GM12878 (cell line): ENCODE data around the gene TMEM86B. TPM values are rescaled to one million over a fixed set of nuclear protein-coding genes. Genes with fewer than 3 reads are reported as not detected.

ENCODE experiments used
- BCL11A ChIP-seq: IDR thresholded peaks from 2 replicates; pipeline ENCODE4 v1.6.1; 2011; ENCODE audit warnings: low read depth, low read length
- BRCA1 ChIP-seq: IDR thresholded peaks from 2 replicates; pipeline ENCODE4 v1.6.1; 2011; ENCODE audit warnings: low read depth, low read length, improper control_type of control experiment
- E4F1 ChIP-seq: fragments of 450-650 bp; IDR thresholded peaks from 2 replicates; pipeline ENCODE4 v1.6.1; 2018; ENCODE audit warnings: borderline replicate concordance, mild to moderate bottlenecking; ENCODE audit not compliant: partially characterized antibody
- EZH2 ChIP-seq: IDR thresholded peaks from 2 replicates; pipeline ENCODE4 v1.6.1; 2012; ENCODE audit warnings: low read depth, mild to moderate bottlenecking, control low read depth, inconsistent platforms, low read length, borderline replicate concordance; ENCODE audit not compliant: control insufficient read depth
- GATAD2B ChIP-seq: fragments of 450-650 bp; conservative IDR thresholded peaks from 2 replicates; pipeline ENCODE4 v1.6.1; 2017; ENCODE audit warnings: low read depth, mild to moderate bottlenecking, moderate library complexity
- MEF2A ChIP-seq: IDR thresholded peaks from 2 replicates; pipeline ENCODE4 v1.6.1; 2011; ENCODE audit warnings: low read depth, mild to moderate bottlenecking, low read length, moderate library complexity; ENCODE audit not compliant: insufficient read depth
- MYB ChIP-seq: fragments of 150-350 bp; IDR thresholded peaks from 2 replicates; pipeline ENCODE4 v1.6.1; 2014; ENCODE audit warnings: mild to moderate bottlenecking, low read depth, low read length, borderline replicate concordance
- NR2C2 ChIP-seq: IDR thresholded peaks from 2 replicates; pipeline ENCODE4 v1.6.1; 2011; ENCODE audit warnings: borderline replicate concordance, low read depth; ENCODE audit not compliant: control insufficient read depth, insufficient read length
- POU2F2 ChIP-seq: IDR thresholded peaks from 3 replicates; pipeline ENCODE4 v1.6.1; 2011; ENCODE audit warnings: low read depth, mild to moderate bottlenecking, low read length, borderline replicate concordance
- RFX5 ChIP-seq: IDR thresholded peaks from 2 replicates; pipeline ENCODE4 v1.6.1; 2011; ENCODE audit warnings: low read depth, low read length, improper control_type of control experiment
- SIX5 ChIP-seq: IDR thresholded peaks from 2 replicates; pipeline ENCODE4 v1.6.1; 2011; ENCODE audit warnings: mild to moderate bottlenecking, low read depth, low read length, moderate library complexity; ENCODE audit not compliant: severe bottlenecking
- SMAD5 ChIP-seq: IDR thresholded peaks from 2 replicates; pipeline ENCODE4 v1.6.1; 2016; ENCODE audit warnings: antibody characterized with exemption, low read depth
- SMARCA5 ChIP-seq: fragments of 450-650 bp; IDR thresholded peaks from 2 replicates; pipeline ENCODE4 v1.6.1; 2017; ENCODE audit warnings: mild to moderate bottlenecking
- SMC3 ChIP-seq: IDR thresholded peaks from 2 replicates; pipeline ENCODE4 v1.6.1; 2011; ENCODE audit warnings: low read length, improper control_type of control experiment, borderline replicate concordance
- SP1 ChIP-seq: IDR thresholded peaks from one replicate; pipeline ENCODE4 v1.6.1; 2011; ENCODE audit warnings: low read depth, low read length
- TAF1 ChIP-seq: IDR thresholded peaks from 2 replicates; pipeline ENCODE4 v1.6.1; 2011; ENCODE audit warnings: mild to moderate bottlenecking, low read depth, low read length, borderline replicate concordance
- TCF12 ChIP-seq: IDR thresholded peaks from 2 replicates; pipeline ENCODE4 v1.6.1; 2011; ENCODE audit warnings: low read depth, mild to moderate bottlenecking, low read length
- TCF3 ChIP-seq: IDR thresholded peaks from 2 replicates; pipeline ENCODE4 v1.6.1; 2012; ENCODE audit warnings: low read depth, mild to moderate bottlenecking, low read length, borderline replicate concordance; ENCODE audit not compliant: insufficient read depth
- TCF7 ChIP-seq: IDR thresholded peaks from 2 replicates; pipeline ENCODE4 v1.6.1; 2014; ENCODE audit warnings: antibody characterized with exemption, borderline replicate concordance
- ZNF207 ChIP-seq: fragments of 450-650 bp; IDR thresholded peaks from 2 replicates; pipeline ENCODE4 v1.6.1; 2014; ENCODE audit warnings: antibody characterized with exemption, mild to moderate bottlenecking, borderline replicate concordance
- polyA plus RNA-seq, 11 experiments: library from polyadenylated mRNA; depleted of rRNA in 4 of 11; unstranded in 6 of 11; stranded (reverse) in 5 of 11; fragments of >200 nt; fragmentation: Nextera tagmentation in 4 of 11; fragmentation: Illumina TruSeq in 1 of 11; extraction: Ambion mirVana in 4 of 11; extraction: Trizol in 1 of 11; gene quantifications; 1 replicate in 1 of 11; 2 replicates in 10 of 11; pipeline versions ENCODE4 v1.2.1 to v1.2.3, GENCODE V29; 2011 to 2016; ENCODE audit warnings: inconsistent platforms in 2 of 11, missing spikeins in 2 of 11, low read depth in 1 of 11
- total RNA-seq, 4 experiments: library from RNA; depleted of rRNA in 3 of 4; stranded (reverse); fragments of >200 nt in 3 of 4; fragmentation: Illumina TruSeq in 1 of 4; extraction: Trizol in 1 of 4; gene quantifications; 2 replicates each; pipeline versions ENCODE4 v1.2.1 to v1.2.3, GENCODE V29; 2013 to 2021
- TF ChIP-seq, protein P1 (sequence below): fragments of 450-650 bp; IDR thresholded peaks from 2 replicates; pipeline ENCODE4 v1.6.1; 2016; ENCODE audit warnings: mild to moderate bottlenecking
- TF ChIP-seq, protein P2 (sequence below): IDR thresholded peaks from 2 replicates; pipeline ENCODE4 v1.6.1; 2012; ENCODE audit warnings: low read length, inconsistent platforms
- TF ChIP-seq, protein P3 (sequence below): fragments of 450-650 bp; formaldehyde crosslinking; IDR thresholded peaks from 2 replicates; pipeline ENCODE4 v1.4.0; 2022; ENCODE audit warnings: mild to moderate bottlenecking, moderate library complexity

The TMEM86B gene
- total and polyA plus RNA-seq, 10 of the 15 experiments (the other 5 are each of a cell fraction or from before 2014, with no cell fraction given) = 0.26 to 10.6 (median 1.8) TPM

GRCh38 chr19:55178781-55179599, 49.6 kb downstream of the TMEM86B start (continued):
- TF ChIP-seq RFX5 (no peak), TAF1 (no peak), SP1 (peak; percentile 91), E4F1 (peak; percentile 60), ZNF207 (0 out of 2 replicates have a peak, but pooled peaks have one; percentile 19), GATAD2B (peak; percentile 96), BRCA1 (no peak), MEF2A (no peak), SMC3 (no peak), EZH2 (no peak), NR2C2 (no peak), TCF7 (no peak), MYB (no peak), TCF12 (no peak), BCL11A (no peak), POU2F2 (peak; percentile 53; the same call in 1 of the 3 replicates), TCF3 (no peak), SMAD5 (no peak), SIX5 (peak; percentile 93), SMARCA5 (no peak)
- TF ChIP-seq, protein P1, sequence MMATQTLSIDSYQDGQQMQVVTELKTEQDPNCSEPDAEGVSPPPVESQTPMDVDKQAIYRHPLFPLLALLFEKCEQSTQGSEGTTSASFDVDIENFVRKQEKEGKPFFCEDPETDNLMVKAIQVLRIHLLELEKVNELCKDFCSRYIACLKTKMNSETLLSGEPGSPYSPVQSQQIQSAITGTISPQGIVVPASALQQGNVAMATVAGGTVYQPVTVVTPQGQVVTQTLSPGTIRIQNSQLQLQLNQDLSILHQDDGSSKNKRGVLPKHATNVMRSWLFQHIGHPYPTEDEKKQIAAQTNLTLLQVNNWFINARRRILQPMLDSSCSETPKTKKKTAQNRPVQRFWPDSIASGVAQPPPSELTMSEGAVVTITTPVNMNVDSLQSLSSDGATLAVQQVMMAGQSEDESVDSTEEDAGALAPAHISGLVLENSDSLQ = 0 out of 2 replicates have a peak, but pooled peaks have one; percentile 17
- TF ChIP-seq, protein P2, sequence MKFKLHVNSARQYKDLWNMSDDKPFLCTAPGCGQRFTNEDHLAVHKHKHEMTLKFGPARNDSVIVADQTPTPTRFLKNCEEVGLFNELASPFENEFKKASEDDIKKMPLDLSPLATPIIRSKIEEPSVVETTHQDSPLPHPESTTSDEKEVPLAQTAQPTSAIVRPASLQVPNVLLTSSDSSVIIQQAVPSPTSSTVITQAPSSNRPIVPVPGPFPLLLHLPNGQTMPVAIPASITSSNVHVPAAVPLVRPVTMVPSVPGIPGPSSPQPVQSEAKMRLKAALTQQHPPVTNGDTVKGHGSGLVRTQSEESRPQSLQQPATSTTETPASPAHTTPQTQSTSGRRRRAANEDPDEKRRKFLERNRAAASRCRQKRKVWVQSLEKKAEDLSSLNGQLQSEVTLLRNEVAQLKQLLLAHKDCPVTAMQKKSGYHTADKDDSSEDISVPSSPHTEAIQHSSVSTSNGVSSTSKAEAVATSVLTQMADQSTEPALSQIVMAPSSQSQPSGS = no peak
- TF ChIP-seq, protein P3, sequence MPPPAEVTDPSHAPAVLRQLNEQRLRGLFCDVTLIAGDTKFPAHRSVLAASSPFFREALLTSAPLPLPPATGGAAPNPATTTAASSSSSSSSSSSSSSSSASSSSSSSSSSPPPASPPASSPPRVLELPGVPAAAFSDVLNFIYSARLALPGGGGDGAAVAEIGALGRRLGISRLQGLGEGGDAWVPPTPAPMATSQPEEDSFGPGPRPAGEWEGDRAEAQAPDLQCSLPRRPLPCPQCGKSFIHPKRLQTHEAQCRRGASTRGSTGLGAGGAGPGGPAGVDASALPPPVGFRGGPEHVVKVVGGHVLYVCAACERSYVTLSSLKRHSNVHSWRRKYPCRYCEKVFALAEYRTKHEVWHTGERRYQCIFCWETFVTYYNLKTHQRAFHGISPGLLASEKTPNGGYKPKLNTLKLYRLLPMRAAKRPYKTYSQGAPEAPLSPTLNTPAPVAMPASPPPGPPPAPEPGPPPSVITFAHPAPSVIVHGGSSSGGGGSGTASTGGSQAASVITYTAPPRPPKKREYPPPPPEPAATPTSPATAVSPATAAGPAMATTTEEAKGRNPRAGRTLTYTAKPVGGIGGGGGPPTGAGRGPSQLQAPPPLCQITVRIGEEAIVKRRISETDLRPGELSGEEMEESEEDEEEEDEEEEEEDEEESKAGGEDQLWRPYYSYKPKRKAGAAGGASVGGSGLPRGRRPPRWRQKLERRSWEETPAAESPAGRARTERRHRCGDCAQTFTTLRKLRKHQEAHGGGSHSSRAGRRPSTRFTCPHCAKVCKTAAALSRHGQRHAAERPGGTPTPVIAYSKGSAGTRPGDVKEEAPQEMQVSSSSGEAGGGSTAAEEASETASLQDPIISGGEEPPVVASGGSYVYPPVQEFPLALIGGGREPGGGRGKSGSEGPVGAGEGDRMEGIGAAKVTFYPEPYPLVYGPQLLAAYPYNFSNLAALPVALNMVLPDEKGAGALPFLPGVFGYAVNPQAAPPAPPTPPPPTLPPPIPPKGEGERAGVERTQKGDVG (CRISPR knock-in tag) = no peak
